ENCODE data around the gene HDAC9.

HDAC9 gene

GRCh38 chr7:18995811-18996426 is 500.4 kb downstream of the HDAC9 start:
- POLR2A ChIA-PET = no interaction called here
- Histone ChIP-seq H3K4me1 (ENCODE audit: control insufficient read depth, insufficient read depth, low read length) (no peaks in the 10 kb centered on the region), H3K36me3 (ENCODE audit: control insufficient read depth in 2 of 2, insufficient read depth in 1 of 2, low read length in 2 of 2) (no peaks in the 10 kb centered on the region), H3K4me3 (ENCODE audit: low read depth, low read length) (no peak overlapping the region), H3K9me3 (ENCODE audit: control insufficient read depth, insufficient read depth, low read depth, low read length) (no peaks in the 10 kb centered on the region), H3K27ac (ENCODE audit: extremely low read depth, low read depth, low read length) (no peak overlapping the region)
- TF ChIP-seq ZBTB21 (tag by site-specific recombination; IDR thresholded peaks at IDR 0.05) (no peak), ZNF707 (tag by site-specific recombination; IDR thresholded peaks at IDR 0.05) (no peak), ZBTB49 (tag by site-specific recombination; IDR thresholded peaks at IDR 0.05; ENCODE audit: low read depth) (no peak), ZNF555 (tag by site-specific recombination; conservative IDR thresholded peaks at IDR 0.05) (no peak), SETDB1 (IDR thresholded peaks at IDR 0.05; ENCODE audit: insufficient read length, low read length) (no peak), MZF1 (tag by site-specific recombination; IDR thresholded peaks at IDR 0.05; ENCODE audit: borderline replicate concordance) (no peak), ZNF830 (tag by site-specific recombination; IDR thresholded peaks at IDR 0.05; ENCODE audit: low read depth) (no peak)
- TF ChIP-seq, protein P1, sequence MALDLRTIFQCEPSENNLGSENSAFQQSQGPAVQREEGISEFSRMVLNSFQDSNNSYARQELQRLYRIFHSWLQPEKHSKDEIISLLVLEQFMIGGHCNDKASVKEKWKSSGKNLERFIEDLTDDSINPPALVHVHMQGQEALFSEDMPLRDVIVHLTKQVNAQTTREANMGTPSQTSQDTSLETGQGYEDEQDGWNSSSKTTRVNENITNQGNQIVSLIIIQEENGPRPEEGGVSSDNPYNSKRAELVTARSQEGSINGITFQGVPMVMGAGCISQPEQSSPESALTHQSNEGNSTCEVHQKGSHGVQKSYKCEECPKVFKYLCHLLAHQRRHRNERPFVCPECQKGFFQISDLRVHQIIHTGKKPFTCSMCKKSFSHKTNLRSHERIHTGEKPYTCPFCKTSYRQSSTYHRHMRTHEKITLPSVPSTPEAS (tag by site-specific recombination; IDR thresholded peaks at IDR 0.05) = no peak
- TF ChIP-seq, protein P2, sequence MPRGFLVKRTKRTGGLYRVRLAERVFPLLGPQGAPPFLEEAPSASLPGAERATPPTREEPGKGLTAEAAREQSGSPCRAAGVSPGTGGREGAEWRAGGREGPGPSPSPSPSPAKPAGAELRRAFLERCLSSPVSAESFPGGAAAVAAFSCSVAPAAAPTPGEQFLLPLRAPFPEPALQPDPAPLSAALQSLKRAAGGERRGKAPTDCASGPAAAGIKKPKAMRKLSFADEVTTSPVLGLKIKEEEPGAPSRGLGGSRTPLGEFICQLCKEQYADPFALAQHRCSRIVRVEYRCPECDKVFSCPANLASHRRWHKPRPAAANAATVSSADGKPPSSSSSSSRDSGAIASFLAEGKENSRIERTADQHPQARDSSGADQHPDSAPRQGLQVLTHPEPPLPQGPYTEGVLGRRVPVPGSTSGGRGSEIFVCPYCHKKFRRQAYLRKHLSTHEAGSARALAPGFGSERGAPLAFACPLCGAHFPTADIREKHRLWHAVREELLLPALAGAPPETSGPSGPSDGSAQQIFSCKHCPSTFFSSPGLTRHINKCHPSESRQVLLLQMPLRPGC (tag by site-specific recombination; IDR thresholded peaks at IDR 0.05) = no peak
- TF ChIP-seq, protein P3, sequence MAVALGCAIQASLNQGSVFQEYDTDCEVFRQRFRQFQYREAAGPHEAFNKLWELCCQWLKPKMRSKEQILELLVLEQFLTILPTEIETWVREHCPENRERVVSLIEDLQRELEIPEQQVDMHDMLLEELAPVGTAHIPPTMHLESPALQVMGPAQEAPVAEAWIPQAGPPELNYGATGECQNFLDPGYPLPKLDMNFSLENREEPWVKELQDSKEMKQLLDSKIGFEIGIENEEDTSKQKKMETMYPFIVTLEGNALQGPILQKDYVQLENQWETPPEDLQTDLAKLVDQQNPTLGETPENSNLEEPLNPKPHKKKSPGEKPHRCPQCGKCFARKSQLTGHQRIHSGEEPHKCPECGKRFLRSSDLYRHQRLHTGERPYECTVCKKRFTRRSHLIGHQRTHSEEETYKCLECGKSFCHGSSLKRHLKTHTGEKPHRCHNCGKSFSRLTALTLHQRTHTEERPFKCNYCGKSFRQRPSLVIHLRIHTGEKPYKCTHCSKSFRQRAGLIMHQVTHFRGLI (tag by site-specific recombination; IDR thresholded peaks at IDR 0.05) = no peak
- TF ChIP-seq, protein P4, sequence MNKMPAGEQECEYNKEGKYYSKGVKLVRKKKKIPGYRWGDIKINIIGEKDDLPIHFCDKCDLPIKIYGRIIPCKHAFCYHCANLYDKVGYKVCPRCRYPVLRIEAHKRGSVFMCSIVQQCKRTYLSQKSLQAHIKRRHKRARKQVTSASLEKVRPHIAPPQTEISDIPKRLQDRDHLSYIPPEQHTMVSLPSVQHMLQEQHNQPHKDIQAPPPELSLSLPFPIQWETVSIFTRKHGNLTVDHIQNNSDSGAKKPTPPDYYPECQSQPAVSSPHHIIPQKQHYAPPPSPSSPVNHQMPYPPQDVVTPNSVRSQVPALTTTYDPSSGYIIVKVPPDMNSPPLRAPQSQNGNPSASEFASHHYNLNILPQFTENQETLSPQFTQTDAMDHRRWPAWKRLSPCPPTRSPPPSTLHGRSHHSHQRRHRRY (tag by site-specific recombination; IDR thresholded peaks at IDR 0.05) = no peak
- CTCF ChIA-PET = interaction anchor here (0.5 kb wide), 1 partner anchor 1818 kb away, joined by 3 read pairs; no protein-coding TSS in a partner anchor

- Histone ChIP-seq H3K36me3 (ENCODE audit: control insufficient read depth in 2 of 2, insufficient read depth in 1 of 2, low read length in 2 of 2) (no peaks in the 10 kb centered on the region), H3K27ac (ENCODE audit: extremely low read depth, low read depth, low read length) (no peak overlapping the region), H3K9me3 (ENCODE audit: control insufficient read depth, insufficient read depth, low read depth, low read length) (no peaks in the 10 kb centered on the region), H3K4me1 (ENCODE audit: control insufficient read depth, insufficient read depth, low read length) (no peaks in the 10 kb centered on the region), H3K4me3 (ENCODE audit: low read depth, low read length) (no peak overlapping the region)
- POLR2A ChIA-PET = no interaction called here
- CTCF ChIA-PET = no interaction called here
- no peak for TF ChIP-seq YY2 (tag by site-specific recombination; IDR thresholded peaks at IDR 0.05)
- TF ChIP-seq, protein P3 (tag by site-specific recombination; IDR thresholded peaks at IDR 0.05) = no peak
- TF ChIP-seq, protein P5, sequence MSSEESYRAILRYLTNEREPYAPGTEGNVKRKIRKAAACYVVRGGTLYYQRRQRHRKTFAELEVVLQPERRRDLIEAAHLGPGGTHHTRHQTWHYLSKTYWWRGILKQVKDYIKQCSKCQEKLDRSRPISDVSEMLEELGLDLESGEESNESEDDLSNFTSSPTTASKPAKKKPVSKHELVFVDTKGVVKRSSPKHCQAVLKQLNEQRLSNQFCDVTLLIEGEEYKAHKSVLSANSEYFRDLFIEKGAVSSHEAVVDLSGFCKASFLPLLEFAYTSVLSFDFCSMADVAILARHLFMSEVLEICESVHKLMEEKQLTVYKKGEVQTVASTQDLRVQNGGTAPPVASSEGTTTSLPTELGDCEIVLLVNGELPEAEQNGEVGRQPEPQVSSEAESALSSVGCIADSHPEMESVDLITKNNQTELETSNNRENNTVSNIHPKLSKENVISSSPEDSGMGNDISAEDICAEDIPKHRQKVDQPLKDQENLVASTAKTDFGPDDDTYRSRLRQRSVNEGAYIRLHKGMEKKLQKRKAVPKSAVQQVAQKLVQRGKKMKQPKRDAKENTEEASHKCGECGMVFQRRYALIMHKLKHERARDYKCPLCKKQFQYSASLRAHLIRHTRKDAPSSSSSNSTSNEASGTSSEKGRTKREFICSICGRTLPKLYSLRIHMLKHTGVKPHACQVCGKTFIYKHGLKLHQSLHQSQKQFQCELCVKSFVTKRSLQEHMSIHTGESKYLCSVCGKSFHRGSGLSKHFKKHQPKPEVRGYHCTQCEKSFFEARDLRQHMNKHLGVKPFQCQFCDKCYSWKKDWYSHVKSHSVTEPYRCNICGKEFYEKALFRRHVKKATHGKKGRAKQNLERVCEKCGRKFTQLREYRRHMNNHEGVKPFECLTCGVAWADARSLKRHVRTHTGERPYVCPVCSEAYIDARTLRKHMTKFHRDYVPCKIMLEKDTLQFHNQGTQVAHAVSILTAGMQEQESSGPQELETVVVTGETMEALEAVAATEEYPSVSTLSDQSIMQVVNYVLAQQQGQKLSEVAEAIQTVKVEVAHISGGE (tag by site-specific recombination; conservative IDR thresholded peaks at IDR 0.05; ENCODE audit: low read depth) = no peak
- no peak for TF ChIP-seq SP2 (tag by site-specific recombination; IDR thresholded peaks at IDR 0.05)
- TF ChIP-seq, protein P1 (tag by site-specific recombination; IDR thresholded peaks at IDR 0.05) = no peak
- no peak for TF ChIP-seq ZNF423 (tag by site-specific recombination; IDR thresholded peaks at IDR 0.05)
- TF ChIP-seq ZNF214 (tag by site-specific recombination; IDR thresholded peaks at IDR 0.05; ENCODE audit: borderline replicate concordance) = no peak
- TF ChIP-seq ZSCAN16 (tag by site-specific recombination; IDR thresholded peaks at IDR 0.05) = no peak
- no peak for TF ChIP-seq ZNF629 (tag by site-specific recombination; IDR thresholded peaks at IDR 0.05)
- no peak for TF ChIP-seq ZNF624 (tag by site-specific recombination; IDR thresholded peaks at IDR 0.05)
These were observed 501.0 kb downstream of the HDAC9 start for GRCh38 chr7:18996583-18996982.
